Measurements from ENCODE around the gene MYCBPAP.
A peak's percentile ranks its signal among the peaks of the same experiment; 100 is the strongest.

Gene MYCBPAP

GRCh38 chr17:50492214-50492613, 16.0 kb upstream of the MYCBPAP start:
- DNase-seq, result no peak

GRCh38 chr17:50493744-50494143, 14.5 kb upstream of the MYCBPAP start:
- DNase-seq, result no peak

GRCh38 chr17:50495217-50495823, 12.9 kb upstream of the MYCBPAP start:
- no peak for DNase-seq

- DNase-seq, result no peak
These were observed 12.3 kb upstream of the MYCBPAP start for GRCh38 chr17:50495918-50496317.

- no peak for DNase-seq
These were observed 10.0 kb upstream of the MYCBPAP start for GRCh38 chr17:50498021-50498874.

- no peak for DNase-seq
These were observed 9.0 kb upstream of the MYCBPAP start for GRCh38 chr17:50499270-50499669.

- no peak for DNase-seq
These were observed 8.5 kb upstream of the MYCBPAP start for GRCh38 chr17:50499721-50500120.

- no peak for DNase-seq
These were observed 7.2 kb upstream of the MYCBPAP start for GRCh38 chr17:50501054-50501453.

GRCh38 chr17:50502301-50502990, 5.8 kb upstream of the MYCBPAP start:
- DNase-seq, result no peak

- no peak for DNase-seq
These were observed 2.6 kb upstream of the MYCBPAP start for GRCh38 chr17:50505591-50506130.

- no peak for DNase-seq
These were observed 1.9 kb upstream of the MYCBPAP start for GRCh38 chr17:50506298-50506697.

- no peak for DNase-seq
These were observed 578 bp downstream of the MYCBPAP start for GRCh38 chr17:50508573-50509460.

- no peak for DNase-seq
These were observed 2.8 kb downstream of the MYCBPAP start for GRCh38 chr17:50511058-50511457.

GRCh38 chr17:50513495-50513894, 5.3 kb downstream of the MYCBPAP start:
- DNase-seq, result no peak

- no peak for DNase-seq
These were observed 6.1 kb downstream of the MYCBPAP start for GRCh38 chr17:50514388-50514787.

GRCh38 chr17:50514936-50515702, 6.9 kb downstream of the MYCBPAP start:
- DNase-seq, result no peak

GRCh38 chr17:50517011-50517410, 8.8 kb downstream of the MYCBPAP start:
- no peak for DNase-seq

- no peak for DNase-seq
These were observed 9.5 kb downstream of the MYCBPAP start for GRCh38 chr17:50517504-50518383.

- DNase-seq, result peak; percentile 26
These were observed 10.3 kb downstream of the MYCBPAP start for GRCh38 chr17:50518384-50519023.

Measured in NCI-H2171 (cell line).